WTC11 (cell line): ENCODE data around the gene ASTN1. TPM values are rescaled to one million over a fixed set of nuclear protein-coding genes. Genes with fewer than 3 reads are reported as not detected.

ENCODE experiments used
- ATAC-seq: fragments of 200-7000 bp; cut with Tn5 transposase; 2 replicates; pipeline ENCODE4 v1.10.0; 2021; ENCODE audit warnings: mild to moderate bottlenecking, moderate library complexity
- CTCF ChIA-PET: fragments of 300-600 bp; sonication (Branson Sonifier 250); formaldehyde crosslinking; loops from one replicate; lab custom pipeline; 2021; ENCODE audit warnings: antibody characterized with exemption; lab: Charles Lee
- POLR2A ChIA-PET: fragments of 350-600 bp; sonication (Branson Sonifier 250); formaldehyde crosslinking; loops from one replicate; lab custom pipeline; 2021; ENCODE audit warnings: antibody characterized with exemption; lab: Charles Lee
- DNase-seq: peaks from one replicate; pipeline ENCODE4 v3.0.0; 2021; ENCODE audit warnings: low spot score
- H3K27ac Mint-ChIP-seq: 2 replicates; pipeline ENCODE4 v1.8.0; 2021; ENCODE audit warnings: mixed read lengths
- H3K27me3 Mint-ChIP-seq: 2 replicates; pipeline ENCODE4 v1.8.0; 2021; ENCODE audit warnings: low read depth, mild to moderate bottlenecking, moderate library complexity, mixed read lengths
- H3K36me3 Mint-ChIP-seq: 2 replicates; pipeline ENCODE4 v1.8.0; 2021; ENCODE audit warnings: mixed read lengths
- H3K4me1 Mint-ChIP-seq: 2 replicates; pipeline ENCODE4 v1.8.0; 2022; ENCODE audit warnings: mixed read lengths
- H3K4me3 Mint-ChIP-seq: 2 replicates; pipeline ENCODE4 v1.8.0; 2021; ENCODE audit warnings: mild to moderate bottlenecking, moderate library complexity, mixed read lengths
- H3K9me3 Mint-ChIP-seq: 2 replicates; pipeline ENCODE4 v1.8.0; 2021; ENCODE audit warnings: mixed read lengths
- ATF3 ChIP-seq: sonication (generic); formaldehyde crosslinking; conservative IDR thresholded peaks from 2 replicates; pipeline ENCODE4 v1.8.1; 2022; ENCODE audit warnings: mild to moderate bottlenecking, missing genetic modification reagents
- CTCF ChIP-seq: fragments of 200-600 bp; IDR thresholded peaks from 2 replicates; pipeline ENCODE4 v1.8.0; 2022; ENCODE audit warnings: antibody characterized with exemption
- ETV6 ChIP-seq: sonication (generic); formaldehyde crosslinking; IDR thresholded peaks from 2 replicates; pipeline ENCODE4 v1.8.1; 2022; ENCODE audit warnings: mild to moderate bottlenecking, missing genetic modification reagents
- GRHL2 ChIP-seq: fragments of 250-450 bp; sonication (Bioruptor Pico); IDR thresholded peaks from 2 replicates; pipeline ENCODE4 v1.8.0; 2022; ENCODE audit warnings: mild to moderate bottlenecking, moderate library complexity; ENCODE audit not compliant: insufficient replicate concordance, severe bottlenecking
- HMGA2 ChIP-seq: fragments of 250-450 bp; sonication (Bioruptor Pico); IDR thresholded peaks from 2 replicates; pipeline ENCODE4 v1.4.0; 2021; ENCODE audit warnings: mild to moderate bottlenecking, moderate library complexity
- HMGXB4 ChIP-seq: sonication (generic); formaldehyde crosslinking; IDR thresholded peaks from 2 replicates; pipeline ENCODE4 v1.8.1; 2023; ENCODE audit warnings: mild to moderate bottlenecking, moderate library complexity, missing genetic modification reagents
- MAX ChIP-seq: sonication (generic); formaldehyde crosslinking; IDR thresholded peaks from 2 replicates; pipeline ENCODE4 v1.8.0; 2022; ENCODE audit warnings: mild to moderate bottlenecking, missing genetic modification reagents
- TEAD1 ChIP-seq: sonication (generic); formaldehyde crosslinking; IDR thresholded peaks from 2 replicates; pipeline ENCODE4 v1.8.0; 2022; ENCODE audit warnings: mild to moderate bottlenecking, missing genetic modification reagents
- ZNF219 ChIP-seq: sonication (generic); formaldehyde crosslinking; IDR thresholded peaks from 2 replicates; pipeline ENCODE4 v1.8.0; 2023; ENCODE audit warnings: missing genetic modification reagents, mild to moderate bottlenecking, borderline replicate concordance
- ZNF317 ChIP-seq: sonication (generic); formaldehyde crosslinking; IDR thresholded peaks from 2 replicates; pipeline ENCODE4 v1.8.1; 2023; ENCODE audit warnings: low read depth, mild to moderate bottlenecking, moderate library complexity, missing genetic modification reagents, borderline replicate concordance
- ZNF423 ChIP-seq: fragments of 250-450 bp; sonication (Bioruptor Pico); IDR thresholded peaks from 2 replicates; pipeline ENCODE4 v2.1.2; 2022; ENCODE audit warnings: mild to moderate bottlenecking, moderate library complexity
- ZNF532 ChIP-seq: fragments of 250-450 bp; sonication (Bioruptor Pico); IDR thresholded peaks from 2 replicates; pipeline ENCODE4 v1.9.0; 2021; ENCODE audit warnings: mild to moderate bottlenecking, borderline replicate concordance
- total RNA-seq: library from RNA; stranded (reverse); gene quantifications from 3 replicates; pipeline ENCODE4 v1.2.3, GENCODE V29; 2021

Gene ASTN1
- total RNA-seq, 1 experiment from 2014 or later: 3.4 TPM

GRCh38 chr1:176954242-176954641 lies 210.3 kb downstream of the ASTN1 start:
- no peak overlapping the region for H3K27ac Mint-ChIP-seq

GRCh38 chr1:176950736-176951324 lies 213.7 kb downstream of the ASTN1 start:
- Mint-ChIP-seq H3K4me3 (no peak overlapping the region), H3K9me3 (no peaks in the 10 kb centered on the region), H3K4me1 (peaks cover 61% of the 10 kb centered on the region), H3K27ac (peak overlapping the region; percentile 38), H3K27me3 (no peaks in the 10 kb centered on the region; the same call in 1 of the 2 replicates), H3K36me3 (no peaks in the 10 kb centered on the region)
- ChIA-PET CTCF (interaction anchor here (0.6 to 3.2 kb wide), 9 partner anchors 20 to 231 kb away, joined by 3 to 74 read pairs (median 6); partner anchors contain the start of gene BRINP2), POLR2A (interaction anchor here (0.6 to 0.7 kb wide), 2 partner anchors 22 to 875 kb away, joined by 3 to 6 read pairs; no protein-coding TSS in a partner anchor)
- DNase-seq (peak; percentile 13), ATAC-seq (peak; percentile 66)
- no peak for TF ChIP-seq ZNF532 (CRISPR knock-in tag)
- TF ChIP-seq GRHL2 (CRISPR knock-in tag): no peak
- no peak for TF ChIP-seq ZNF317 (CRISPR knock-in tag)
- TF ChIP-seq ZNF423 (CRISPR knock-in tag): peak; percentile 99

More at GRCh38 chr1:176954242-176954641, 210.3 kb downstream of the ASTN1 start:
- no peaks in the 10 kb centered on the region for H3K36me3 Mint-ChIP-seq
- DNase-seq (no peak), ATAC-seq (peak; percentile 18; the same call in 1 of the 2 replicates)
- no peaks in the 10 kb centered on the region; the same call in 1 of the 2 replicates for H3K27me3 Mint-ChIP-seq
- TF ChIP-seq ATF3 (no peak), CTCF (peak; percentile 26; the same call in 1 of the 2 replicates)
- no peak overlapping the region for H3K4me3 Mint-ChIP-seq
- CTCF ChIA-PET: interaction anchor here (0.6 to 2.2 kb wide), 2 partner anchors 56 to 315 kb away, joined by 3 to 10 read pairs; no protein-coding TSS in a partner anchor
- peaks cover 63% of the 10 kb centered on the region for H3K4me1 Mint-ChIP-seq
- POLR2A ChIA-PET: no interaction called here
- no peaks in the 10 kb centered on the region for H3K9me3 Mint-ChIP-seq

- POLR2A ChIA-PET: no interaction called here
- H3K27ac Mint-ChIP-seq: no peak overlapping the region
- CTCF ChIA-PET: interaction anchor here (0.5 to 3.2 kb wide), 52 partner anchors 9 to 1534 kb away, joined by 3 to 74 read pairs (median 4); partner anchors contain the start of genes ASTN1 and BRINP2
- H3K9me3 Mint-ChIP-seq: no peaks in the 10 kb centered on the region
- H3K27me3 Mint-ChIP-seq: no peaks in the 10 kb centered on the region; the same call in 1 of the 2 replicates
- DNase-seq (peak; percentile 92), ATAC-seq (peak; percentile 89)
- TF ChIP-seq HMGXB4 (CRISPR knock-in tag): 0 out of 2 replicates have a peak, but pooled peaks have one; percentile 52
- peak; percentile 60; the same call in 1 of the 2 replicates for TF ChIP-seq TEAD1
- 0 out of 2 replicates have a peak, but pooled peaks have one; percentile 38 for TF ChIP-seq ETV6
- TF ChIP-seq CTCF: peak; percentile 92
- no peak for TF ChIP-seq HMGA2 (CRISPR knock-in tag)
- TF ChIP-seq MAX: peak; percentile 62
- no peak for TF ChIP-seq ZNF219 (CRISPR knock-in tag)
- H3K4me1 Mint-ChIP-seq: peaks cover 49% of the 10 kb centered on the region
- no peaks in the 10 kb centered on the region for H3K36me3 Mint-ChIP-seq
- H3K4me3 Mint-ChIP-seq: no peak overlapping the region
These were observed 215.4 kb downstream of the ASTN1 start for GRCh38 chr1:176949033-176949662.
